Activated naive CD4-positive, alpha-beta T cell (primary cell): ENCODE measurements around the gene PDE4D.
"Not testable (repeated sequence)": the region's sequence is repeated elsewhere in the genome, so short reads cannot be mapped to it uniquely, and the experiment has no call there.

Experiments used
- DNase-seq, 4 experiments: peaks; one replicate each; lab custom pipeline; 2025; lab: John Stamatoyannopoulos, UW

Gene PDE4D

DNA sequence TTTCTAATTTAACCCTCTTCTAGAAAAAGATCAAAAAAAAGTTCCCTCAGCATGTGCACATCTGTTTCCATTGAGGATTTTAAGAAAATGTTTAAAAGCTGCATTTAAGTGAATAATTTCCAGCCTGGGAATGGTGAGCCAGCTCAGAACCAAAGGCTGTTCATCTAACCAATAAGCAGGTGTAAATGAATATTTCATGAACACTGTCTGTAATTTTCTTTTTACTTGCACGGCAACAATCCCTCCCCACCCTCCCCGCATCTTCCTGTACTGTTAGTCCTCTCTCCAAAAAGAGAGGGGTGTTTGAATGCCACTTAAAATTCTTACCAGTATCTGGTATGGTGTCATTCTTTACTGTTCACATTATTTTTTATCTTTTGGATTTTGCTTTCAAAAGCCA lies 425.6 kb downstream of the PDE4D start:
- DNase-seq, result no peak

DNA sequence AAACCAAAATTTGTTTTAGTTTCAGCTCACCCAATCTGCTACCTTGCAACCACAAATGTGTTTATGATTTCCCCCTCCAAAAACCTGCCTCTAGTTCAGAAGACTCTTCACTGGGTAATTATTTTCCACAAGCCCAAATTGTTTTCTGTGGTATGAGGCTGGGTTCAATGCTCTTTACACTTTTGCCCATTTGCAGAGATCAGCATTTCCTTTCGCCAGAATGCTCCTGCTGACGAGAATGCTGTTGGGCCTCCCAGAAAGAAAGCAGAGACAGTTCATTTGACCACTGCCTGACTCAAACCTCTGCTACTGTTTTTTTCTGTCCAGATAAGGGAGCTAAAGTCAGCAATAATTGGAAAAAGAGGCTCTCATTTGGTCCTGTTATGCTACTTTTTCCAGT lies 427.3 kb downstream of the PDE4D start:
- DNase-seq, result no peak

DNA sequence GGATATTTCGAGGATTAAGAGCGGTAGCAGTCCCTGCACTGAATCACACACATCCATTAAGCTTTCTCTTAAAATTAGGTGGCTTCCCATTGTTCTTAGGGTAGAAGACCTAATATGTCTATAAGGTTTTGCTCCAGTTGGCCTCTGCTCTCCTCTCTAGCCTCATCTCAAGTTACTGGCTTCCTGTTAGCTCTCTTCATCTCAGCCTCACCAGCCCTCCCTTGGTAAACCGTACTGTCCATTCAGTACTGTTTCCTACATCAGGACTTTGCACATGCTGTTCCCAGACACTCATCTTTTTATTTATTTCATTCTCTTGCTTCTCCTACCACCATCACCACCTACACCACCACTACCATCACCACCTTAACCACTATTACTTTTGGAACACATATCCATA lies 428.6 kb downstream of the PDE4D start:
- no peak for DNase-seq

DNA sequence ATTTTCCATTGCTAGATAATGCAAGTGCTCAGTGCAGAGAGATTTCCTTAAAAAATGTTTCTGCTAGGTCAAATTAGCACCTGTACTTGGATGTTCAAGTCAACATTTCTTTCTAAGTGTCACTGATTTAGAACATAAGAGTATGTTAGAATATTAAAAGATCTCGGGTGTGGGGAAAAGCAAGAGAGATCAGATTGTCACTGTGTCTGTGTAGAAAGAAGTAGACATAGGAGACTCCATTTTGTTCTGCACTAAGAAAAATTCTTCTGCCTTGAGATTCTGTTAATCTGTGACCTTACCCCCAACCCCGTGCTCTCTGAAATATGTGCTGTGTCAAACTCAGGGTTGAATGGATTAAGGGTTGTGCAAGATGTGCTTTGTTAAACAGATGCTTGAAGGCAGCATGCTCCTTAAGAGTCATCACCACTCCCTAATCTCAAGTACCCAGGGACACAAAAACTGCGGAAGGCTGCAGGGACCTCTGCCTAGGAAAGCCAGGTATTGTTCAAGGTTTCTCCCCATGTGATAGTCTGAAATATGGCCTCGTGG lies 429.8 kb downstream of the PDE4D start:
- not testable (repeated sequence) for DNase-seq

DNA sequence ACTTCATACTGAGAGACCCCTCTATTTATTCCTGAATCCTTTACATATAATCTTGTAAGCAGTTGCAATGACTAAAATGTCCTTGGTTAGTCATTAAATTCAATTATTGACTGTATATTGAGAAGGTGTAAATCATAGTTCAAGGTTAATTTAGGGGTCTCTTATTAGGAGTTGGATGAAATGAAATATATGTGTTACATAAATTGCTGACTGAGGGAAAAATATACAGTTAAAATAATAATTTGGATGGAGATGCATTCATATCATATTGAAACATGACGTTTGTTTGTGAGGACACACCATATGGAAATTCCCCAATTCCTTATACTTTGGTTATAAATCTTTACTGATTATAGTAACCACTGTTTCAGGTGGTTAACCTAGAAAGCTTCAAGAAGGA lies 430.6 kb downstream of the PDE4D start:
- DNase-seq, result no peak

DNA sequence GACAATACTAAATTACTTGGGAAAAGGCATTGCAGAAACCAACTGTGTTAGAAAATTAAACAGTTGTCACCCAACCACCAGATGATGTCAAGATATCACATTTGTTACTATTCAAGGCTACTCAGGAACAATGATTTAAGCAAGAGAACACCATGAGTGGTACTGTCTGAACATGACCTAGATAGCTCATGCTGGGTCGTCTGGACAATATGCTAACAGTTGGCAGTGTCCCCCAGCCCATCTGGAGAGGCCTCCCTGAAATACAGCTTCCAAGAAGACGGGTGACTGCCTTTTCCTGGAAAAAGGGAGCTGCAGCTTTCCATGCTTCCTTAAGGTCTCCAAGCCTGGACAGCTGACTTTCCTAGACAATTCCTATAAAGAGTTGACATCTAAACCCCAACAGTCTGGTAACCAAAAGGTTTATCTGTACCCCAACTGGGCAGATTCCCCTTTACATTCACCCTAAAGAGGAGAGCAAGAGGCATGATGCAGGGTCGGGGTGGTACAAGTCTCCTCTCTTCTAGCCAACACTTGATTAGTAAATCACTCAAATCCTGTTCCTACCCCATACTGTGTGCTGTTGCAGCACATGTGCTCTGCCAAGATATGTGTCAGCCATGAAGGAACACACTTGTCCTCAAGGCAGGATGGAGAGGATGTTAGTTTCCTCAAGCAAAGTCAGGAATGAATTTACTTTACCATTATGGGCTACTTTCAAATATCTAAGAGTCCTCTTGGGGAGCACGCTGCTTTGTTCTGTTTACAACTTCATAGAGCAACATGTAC lies 433.0 kb downstream of the PDE4D start:
- no peak for DNase-seq

DNA sequence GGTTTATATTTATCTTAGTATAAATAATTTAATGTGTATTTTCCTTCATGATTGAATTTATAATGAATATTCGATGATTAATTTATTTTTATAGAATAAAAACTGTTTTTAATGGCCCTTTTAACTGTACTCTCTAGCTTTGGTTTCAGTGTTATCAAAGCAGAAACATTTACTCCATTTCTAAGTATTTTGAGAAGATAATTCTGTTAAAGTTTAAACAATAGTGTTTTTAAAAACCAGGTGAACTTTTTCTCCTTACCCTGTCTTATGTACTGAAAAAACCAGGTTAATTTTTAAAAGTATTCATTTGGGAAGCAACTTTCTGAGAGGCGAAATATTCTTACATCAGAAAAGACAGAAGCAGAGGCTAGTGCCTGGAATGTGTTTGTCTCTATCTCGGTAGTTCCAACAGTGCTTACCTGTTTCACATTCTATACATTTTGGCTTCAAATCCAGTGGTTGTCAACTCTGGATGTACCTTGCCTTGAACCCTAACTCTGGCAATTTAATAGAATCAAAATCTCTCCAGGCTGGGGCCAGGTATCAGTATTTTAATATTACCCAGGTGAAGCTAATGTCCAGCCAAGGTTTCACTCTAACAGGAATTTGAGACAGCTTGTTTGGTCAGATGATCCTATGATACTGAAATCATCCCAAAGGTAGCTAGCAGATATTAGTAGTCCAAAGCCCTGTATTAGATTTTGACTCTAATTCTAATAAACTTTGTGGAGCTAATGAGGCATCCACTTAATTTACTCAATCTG lies 434.4 kb downstream of the PDE4D start:
- no peak for DNase-seq

DNA sequence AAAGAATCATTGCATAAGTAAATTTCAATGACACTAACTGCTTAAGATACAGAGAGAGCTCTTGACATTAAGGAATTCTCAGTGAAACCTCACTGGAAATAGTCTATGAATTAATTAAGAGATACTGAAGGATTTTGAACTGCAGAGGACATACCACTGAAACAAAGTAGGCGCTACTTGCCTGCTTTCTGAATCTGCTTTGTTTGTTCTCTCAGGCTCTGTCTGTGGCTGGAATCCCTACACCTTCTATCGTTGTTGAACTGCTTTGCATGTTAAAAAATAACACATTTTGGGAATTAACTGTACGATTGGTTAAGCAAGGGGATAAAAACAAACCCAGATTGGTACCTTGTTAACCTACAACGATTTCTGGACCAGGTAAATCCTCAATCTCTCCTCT lies 435.2 kb downstream of the PDE4D start:
- DNase-seq, result no peak

DNA sequence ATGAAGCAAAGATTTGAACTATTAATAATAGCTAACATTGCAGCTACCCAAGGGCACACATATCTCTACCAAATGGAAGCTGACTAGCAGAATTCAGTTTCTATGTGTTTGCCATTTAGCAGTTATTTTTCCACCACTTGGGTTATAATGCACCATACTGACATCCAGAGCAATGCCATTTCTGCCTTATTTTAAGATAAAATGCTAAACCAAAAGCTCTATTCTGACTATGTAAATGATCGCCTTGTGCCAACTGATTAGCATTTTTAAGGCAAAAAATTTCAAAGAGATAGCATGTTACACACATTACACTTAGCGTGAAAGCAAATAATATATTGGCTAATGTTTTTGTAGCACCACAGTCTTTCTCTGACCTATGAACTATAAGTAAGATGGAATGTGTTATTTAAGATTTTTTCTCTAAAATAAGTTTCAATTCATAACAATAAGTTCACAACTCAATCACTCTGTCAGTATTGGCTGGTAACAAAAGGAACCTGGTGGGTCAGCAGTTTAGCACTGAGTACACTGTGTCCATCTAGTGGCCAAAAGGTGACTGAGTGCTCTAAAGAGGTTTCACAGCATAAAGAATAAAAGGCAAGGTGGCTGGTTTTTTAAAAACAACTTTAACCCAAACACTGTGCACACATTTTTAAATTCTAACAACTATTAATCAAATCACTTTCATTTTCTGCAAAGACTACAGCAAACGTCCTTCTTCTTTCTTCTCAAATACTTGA lies 443.5 kb downstream of the PDE4D start:
- no peak for DNase-seq

DNA sequence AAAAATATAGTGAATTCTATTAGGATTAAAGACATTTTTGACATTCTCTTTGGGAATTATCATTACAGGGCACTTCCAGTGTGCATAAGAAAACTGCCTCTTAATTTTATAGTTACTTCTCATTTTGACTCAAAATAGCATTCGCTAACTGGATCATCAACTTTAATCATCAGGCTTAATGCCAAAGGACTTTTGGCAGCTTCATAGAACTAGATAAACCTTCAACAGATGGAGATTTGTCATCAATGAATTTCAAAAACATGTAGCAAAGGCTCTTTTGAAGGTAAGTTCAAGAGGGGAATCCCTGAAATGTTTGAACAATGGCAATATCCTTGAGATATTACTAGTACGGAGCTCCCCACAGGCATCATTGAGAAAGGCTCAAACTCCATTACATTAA lies 447.2 kb downstream of the PDE4D start:
- DNase-seq, result no peak

DNA sequence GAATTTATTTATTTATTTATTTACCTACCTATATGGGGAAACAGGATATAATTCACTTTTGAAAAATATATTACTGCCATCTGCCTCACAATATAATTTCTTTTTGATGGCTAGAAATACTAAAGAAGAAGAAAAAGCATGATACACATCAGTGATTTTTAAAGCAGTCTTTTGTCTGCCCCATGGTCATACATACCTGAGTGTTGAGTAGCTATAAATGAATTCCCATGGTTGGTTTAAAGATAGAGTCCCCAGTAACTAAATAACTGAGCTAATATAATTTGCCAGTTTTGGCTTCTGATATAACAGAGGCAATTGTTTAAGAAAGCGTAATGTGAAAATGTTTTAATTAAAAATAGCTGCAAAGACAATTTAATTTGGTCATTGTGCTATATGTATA lies 447.8 kb downstream of the PDE4D start:
- DNase-seq, result no peak

DNA sequence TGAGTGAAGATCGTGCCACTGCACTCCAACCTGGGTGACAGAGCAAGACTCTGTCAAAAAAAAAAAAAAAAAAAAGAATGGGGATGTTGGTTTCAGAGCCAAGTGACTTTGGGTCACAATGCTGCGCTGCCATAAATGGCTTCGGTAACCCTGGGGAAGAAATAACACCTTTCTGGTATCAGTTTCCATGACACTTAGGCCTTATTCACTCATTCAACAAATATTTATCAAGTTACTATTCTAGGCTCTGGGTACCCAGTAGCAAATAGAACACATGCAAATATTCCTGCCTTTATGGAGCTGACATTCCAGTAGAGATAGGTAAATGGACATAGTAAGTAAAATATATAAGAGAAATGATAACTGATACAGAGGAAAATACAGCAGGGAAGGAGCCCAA lies 454.2 kb downstream of the PDE4D start:
- DNase-seq, result no peak

DNA sequence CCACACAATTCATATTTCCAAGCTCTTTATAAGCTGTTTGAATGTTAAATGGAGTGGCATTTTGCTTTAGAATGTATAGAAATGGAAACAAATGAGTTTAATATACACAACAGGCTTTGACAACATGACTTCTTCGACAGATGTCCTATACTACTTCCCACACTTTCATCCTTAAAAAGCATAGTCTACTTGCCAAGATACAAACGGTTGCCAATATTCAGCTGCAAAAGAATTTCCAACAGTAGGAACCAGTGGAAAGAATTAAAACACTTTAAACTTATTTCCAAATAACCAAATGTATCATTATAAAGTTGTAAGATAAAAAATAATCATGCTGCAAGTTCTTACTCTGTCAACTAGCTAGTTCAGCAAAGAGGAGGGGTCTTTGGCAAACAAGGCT lies 456.4 kb downstream of the PDE4D start:
- DNase-seq, result no peak

DNA sequence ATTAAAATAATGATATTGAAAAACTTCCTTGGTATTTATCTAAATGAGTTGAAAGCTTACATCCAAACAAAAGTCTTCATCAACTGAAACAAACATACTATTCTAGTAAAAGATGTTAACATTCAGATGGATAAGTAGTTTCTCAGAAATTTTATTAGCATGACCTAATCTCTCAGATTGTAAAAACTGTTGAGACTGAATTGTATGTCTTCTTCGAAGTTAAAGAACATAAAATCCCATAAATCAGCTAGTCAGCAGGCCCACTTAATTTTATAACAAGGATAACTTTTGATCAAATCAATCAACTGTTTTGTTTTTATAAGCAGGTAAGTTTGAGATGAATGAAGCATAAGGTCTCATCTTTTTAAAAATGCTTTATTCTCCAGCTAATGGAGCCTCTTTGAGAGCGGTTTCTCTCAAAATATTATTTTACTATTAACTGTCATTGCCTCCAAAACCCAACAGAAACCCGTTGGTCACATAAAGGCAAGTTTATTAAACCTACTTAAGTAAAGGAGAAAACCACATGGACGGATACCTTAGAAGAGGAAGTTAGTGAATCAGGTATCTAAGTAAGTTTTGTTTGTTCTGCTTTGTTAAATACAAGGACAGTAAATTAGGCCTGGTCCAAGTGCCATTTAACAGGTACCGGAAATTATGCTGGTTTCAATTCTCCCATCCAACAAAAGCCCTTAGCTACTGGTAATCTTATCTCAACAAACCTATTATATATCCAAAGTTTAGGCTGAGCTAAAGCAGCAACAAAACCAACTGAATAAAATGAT lies 457.0 kb downstream of the PDE4D start:
- no peak for DNase-seq

DNA sequence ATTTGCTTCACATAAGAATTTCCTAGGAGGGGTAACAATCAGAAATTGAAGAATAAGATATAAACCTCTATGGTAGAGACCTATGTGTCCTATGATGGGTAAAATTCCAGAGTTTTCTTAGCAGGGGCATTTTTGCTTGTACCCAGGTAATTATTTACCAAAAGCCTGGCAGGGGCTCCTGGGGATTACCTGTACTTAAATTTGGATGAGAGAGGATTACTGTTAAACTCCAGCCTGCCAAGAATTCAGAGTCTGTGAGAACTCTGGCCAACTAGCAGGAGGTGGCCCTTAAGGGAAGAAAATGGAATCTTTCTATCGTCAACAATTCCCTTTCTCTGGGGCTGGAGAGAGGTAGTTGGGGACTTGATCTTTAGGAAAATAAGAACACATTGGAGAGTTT lies 460.4 kb downstream of the PDE4D start:
- no peak for DNase-seq

DNA sequence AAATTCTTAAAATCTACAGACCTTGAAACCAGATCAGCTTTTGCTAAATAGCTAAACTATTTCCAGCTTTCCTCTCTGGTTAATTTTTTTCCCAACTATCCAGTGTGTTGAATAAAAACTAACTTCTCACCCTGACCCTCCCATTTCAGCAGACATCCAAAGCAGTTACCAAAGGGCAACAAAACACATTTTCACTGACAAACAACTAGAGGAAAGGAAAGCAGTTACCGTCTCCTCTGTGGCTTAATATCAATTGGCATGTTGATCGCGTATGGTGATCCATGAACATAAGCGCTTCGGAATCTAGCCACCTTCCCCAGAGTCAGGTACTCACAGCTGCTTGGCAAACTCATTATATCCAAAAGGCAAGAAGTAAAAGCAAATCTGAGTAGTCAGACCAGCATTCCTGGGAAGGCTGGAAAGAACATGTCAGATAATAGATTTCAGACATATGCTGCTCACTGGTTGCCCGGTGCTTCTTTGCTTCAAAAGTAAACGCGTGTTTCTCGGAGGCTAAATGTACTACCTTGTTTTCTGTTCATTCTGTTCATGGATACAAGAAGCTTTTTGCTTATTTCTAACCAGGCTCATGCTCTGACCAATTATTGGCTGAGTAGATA lies 463.4 kb downstream of the PDE4D start:
- no peak for DNase-seq

DNA sequence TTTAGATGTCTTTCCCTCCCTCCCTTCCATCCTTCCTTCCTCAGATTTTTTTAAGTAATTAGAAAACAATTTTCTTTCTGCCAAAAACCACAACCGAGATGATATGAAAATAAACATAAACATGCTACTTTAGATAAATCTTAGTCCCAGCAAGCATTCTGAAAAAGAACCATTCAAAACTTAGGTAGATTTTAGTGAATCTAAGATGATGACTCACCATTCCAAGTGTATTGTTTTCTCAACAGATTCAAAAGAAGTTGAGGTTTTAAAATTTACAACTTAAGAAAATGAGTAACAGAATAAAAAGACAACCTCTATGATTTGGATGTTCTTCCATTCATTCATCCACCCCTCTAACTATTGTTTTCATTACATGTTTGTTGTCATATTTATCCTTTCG lies 465.1 kb downstream of the PDE4D start:
- no peak for DNase-seq

DNA sequence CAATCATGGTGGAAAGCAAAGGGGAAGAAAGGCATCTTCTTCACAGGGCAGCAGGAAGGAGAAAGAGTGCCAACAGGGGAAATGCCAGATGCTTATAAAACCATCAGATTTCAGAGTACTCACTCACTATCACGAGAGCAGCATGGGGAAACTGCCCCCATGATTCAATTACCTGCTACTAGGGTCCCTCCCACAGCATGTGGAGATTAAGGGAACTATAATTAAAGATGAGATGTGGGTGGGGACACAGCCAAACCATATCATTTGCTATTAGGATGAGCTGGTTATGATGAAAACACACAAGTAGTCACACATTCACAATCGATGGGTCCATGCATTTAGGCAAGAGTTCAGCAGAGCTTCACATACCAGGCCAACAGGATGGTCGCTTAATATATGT lies 469.0 kb downstream of the PDE4D start:
- no peak for DNase-seq

DNA sequence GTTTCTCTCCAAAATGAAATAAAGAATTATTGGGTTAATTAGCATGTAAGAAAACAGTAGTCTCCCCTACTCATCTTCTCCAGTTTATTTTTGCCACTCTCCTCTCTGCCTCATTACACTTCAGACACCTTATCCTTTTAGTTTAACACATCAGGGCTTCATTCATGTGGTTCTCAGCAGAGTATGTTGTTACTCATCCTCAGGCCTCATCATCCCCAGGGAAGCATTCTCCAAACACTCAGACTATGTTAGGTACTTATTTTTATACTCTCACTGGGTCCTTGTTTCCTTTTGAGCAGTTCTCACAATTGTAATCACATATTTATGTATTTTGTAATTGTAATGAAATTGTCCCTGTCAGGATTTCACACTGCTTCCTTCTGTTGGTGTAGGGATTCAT lies 470.5 kb downstream of the PDE4D start:
- DNase-seq, result no peak

DNA sequence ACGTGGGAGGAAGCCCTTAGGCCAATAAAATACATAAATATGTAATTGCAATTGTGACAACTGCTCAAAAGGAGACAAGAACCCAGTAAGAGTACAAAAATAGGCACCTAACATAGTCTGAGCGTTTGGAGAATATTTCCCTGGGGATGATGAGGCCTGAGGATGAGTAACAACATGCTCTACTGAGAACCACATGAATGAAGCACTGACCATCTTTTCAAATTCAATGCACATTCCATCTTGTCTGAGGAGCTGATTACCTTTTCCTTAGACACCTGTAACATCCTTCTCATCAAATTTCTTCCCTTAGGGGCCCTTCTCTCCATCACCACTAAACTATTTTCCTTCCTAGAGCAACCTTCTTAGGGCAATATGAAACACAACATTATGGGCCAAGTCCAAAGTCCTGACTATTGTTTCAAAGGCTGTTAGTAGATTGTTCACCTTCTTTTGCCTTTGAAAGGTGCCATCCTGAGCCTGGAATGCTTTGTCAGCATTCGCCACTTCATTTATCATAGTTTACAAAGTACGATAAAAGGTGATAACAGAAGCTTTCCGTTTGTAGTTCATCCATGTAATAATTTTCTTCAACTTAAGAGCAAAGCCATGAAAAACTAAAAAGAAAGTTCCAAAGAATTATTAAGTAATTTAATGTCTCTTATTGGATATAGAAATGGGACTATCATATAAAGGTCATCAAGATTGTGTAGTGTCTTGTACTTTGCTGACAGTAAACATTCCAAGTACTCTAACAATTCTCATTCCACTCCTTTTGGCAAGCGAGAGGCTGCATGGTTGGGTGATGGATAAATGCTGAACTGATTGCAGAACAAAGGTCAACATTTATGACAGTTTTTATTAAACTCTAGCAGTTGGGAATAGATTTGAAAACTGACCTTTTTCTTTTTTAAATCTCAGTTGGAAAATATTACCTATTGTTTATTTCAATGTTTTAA lies 471.3 kb downstream of the PDE4D start:
- no peak for DNase-seq
